MM.1S (cell line): ENCODE data around the gene DNAH6.
"Not testable (repeated sequence)": the region's sequence is repeated elsewhere in the genome, so short reads cannot be mapped to it uniquely, and the experiment has no call there.

Experiments
- DNase-seq: peaks from one replicate; pipeline ENCODE4 v3.0.0-alpha.2; 2015
- H2AFZ ChIP-seq: fragments of 300-600 bp; sonication (generic); 2 replicates; pipeline ENCODE4 v1.6.0; 2016; ENCODE audit warnings: antibody characterized with exemption, low read length
- H3F3A ChIP-seq: fragments of 300-600 bp; sonication (generic); 2 replicates; pipeline ENCODE4 v1.6.1; 2016; ENCODE audit warnings: mild to moderate bottlenecking, antibody characterized with exemption, low read length, moderate library complexity, mixed read lengths; ENCODE audit not compliant: insufficient read depth
- H3K27ac ChIP-seq: fragments of 300-600 bp; sonication (generic); 2 replicates; pipeline ENCODE4 v1.5.1; 2016; ENCODE audit warnings: mild to moderate bottlenecking, low read length
- H3K27me3 ChIP-seq: fragments of 300-600 bp; sonication (generic); replicated peaks from 2 replicates; pipeline ENCODE4 v1.6.0; 2016; ENCODE audit warnings: low read length; ENCODE audit not compliant: insufficient read depth
- H3K36me3 ChIP-seq: fragments of 300-600 bp; sonication (generic); replicated peaks from 2 replicates; pipeline ENCODE4 v1.6.1; 2016; ENCODE audit warnings: mild to moderate bottlenecking, low read length, mixed read lengths; ENCODE audit not compliant: insufficient read depth
- H3K4me1 ChIP-seq: fragments of 300-600 bp; sonication (generic); 2 replicates; pipeline ENCODE4 v1.6.1; 2016; ENCODE audit warnings: low read length, mixed read lengths
- H3K4me2 ChIP-seq: fragments of 300-600 bp; sonication (generic); 2 replicates; pipeline ENCODE4 v1.6.0; 2016; ENCODE audit warnings: low read depth, low read length
- H3K4me3 ChIP-seq: fragments of 300-600 bp; sonication (generic); 2 replicates; pipeline ENCODE4 v1.5.1; 2016; ENCODE audit warnings: low read length, mixed read lengths
- H3K79me2 ChIP-seq: fragments of 300-600 bp; sonication (generic); 2 replicates; pipeline ENCODE4 v1.6.1; 2016; ENCODE audit warnings: mixed run types, low read length, mixed read lengths
- H3K9ac ChIP-seq: fragments of 300-600 bp; sonication (generic); 2 replicates; pipeline ENCODE4 v1.6.1; 2016; ENCODE audit warnings: low read length, mixed read lengths
- H3K9me2 ChIP-seq: fragments of 300-600 bp; sonication (generic); replicated peaks from 2 replicates; pipeline ENCODE4 v1.6.1; 2016; ENCODE audit warnings: mild to moderate bottlenecking, low read length, mixed read lengths; ENCODE audit not compliant: insufficient read depth
- H3K9me3 ChIP-seq: fragments of 300-600 bp; sonication (generic); replicated peaks from 2 replicates; pipeline ENCODE4 v1.6.1; 2016; ENCODE audit warnings: mild to moderate bottlenecking, low read length, mixed read lengths; ENCODE audit not compliant: insufficient read depth
- H4K20me1 ChIP-seq: fragments of 300-600 bp; sonication (generic); 2 replicates; pipeline ENCODE4 v1.6.1; 2016; ENCODE audit warnings: mild to moderate bottlenecking, low read length, moderate library complexity, mixed read lengths; ENCODE audit not compliant: insufficient read depth
- EZH2 ChIP-seq: fragments of 300-600 bp; sonication (generic); optimal IDR thresholded peaks from 2 replicates; pipeline ENCODE3; 2017; ENCODE audit warnings: low read depth, mild to moderate bottlenecking, antibody characterized with exemption, low read length, mixed read lengths
- EZH2phosphoT487 ChIP-seq: fragments of 300-600 bp; sonication (generic); IDR thresholded peaks from 2 replicates; pipeline ENCODE4 v1.6.1; 2018; ENCODE audit warnings: antibody characterized with exemption, low read length
- TF ChIP-seq, protein P1 (sequence below): fragments of 300-600 bp; sonication (generic); IDR thresholded peaks from 2 replicates; pipeline ENCODE4 v1.5.1; 2016; ENCODE audit warnings: antibody characterized with exemption, low read length, mixed read lengths

The DNAH6 gene

DNA sequence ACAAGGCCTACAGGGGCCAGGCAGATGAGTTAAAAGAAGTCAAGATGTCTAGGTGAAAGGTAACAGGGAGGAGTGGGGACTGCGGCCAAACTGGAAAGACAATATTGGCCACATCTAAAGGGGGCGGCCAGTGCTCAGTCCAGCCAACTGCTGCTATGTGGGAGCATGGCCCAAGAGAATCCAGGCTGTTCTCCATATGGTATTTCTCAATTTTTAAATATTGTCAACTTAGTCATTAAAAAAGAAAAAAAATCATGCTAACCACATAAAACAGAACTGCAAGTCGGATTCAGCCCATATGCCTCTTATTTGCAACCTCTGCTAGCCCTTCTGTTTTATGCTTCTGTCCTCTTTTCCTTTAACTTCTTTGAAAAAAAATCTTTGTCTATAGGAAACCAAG, 349.8 kb downstream of the DNAH6 start:
- no peak overlapping the region for H3K4me2 ChIP-seq
- no peak overlapping the region for H3K4me3 ChIP-seq
- no peaks in the 10 kb centered on the region for H3K79me2 ChIP-seq

DNA sequence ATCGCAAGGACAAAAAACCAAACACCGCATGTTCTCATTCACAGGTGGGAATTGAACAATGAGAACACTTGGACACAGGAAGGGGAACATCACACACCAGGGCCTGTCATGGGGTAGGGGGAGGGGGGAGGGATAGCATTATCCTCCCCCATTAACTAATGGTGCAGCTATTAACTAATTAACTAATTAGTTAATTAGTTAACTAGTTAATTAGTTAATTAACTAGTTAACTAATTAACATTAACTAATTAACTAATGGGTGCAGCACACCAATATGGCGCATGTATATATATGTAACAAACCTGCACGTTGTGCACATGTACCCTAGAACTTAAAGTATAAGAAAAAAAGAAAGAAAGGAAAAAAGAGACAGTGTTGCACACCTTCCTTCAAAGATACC, 352.0 kb downstream of the DNAH6 start:
- not testable (repeated sequence) for H4K20me1 ChIP-seq, H2AFZ ChIP-seq, H3K4me1 ChIP-seq, H3K9me3 ChIP-seq, H3K27me3 ChIP-seq, H3K4me3 ChIP-seq, H3K27ac ChIP-seq, H3K9ac ChIP-seq, H3K9me2 ChIP-seq, H3F3A ChIP-seq, H3K4me2 ChIP-seq, H3K79me2 ChIP-seq, H3K36me3 ChIP-seq, DNase-seq

More for the DNA sequence above, 349.8 kb downstream of the DNAH6 start:
- DNase-seq, result no peak
- Histone ChIP-seq H3K9me3 (no peaks in the 10 kb centered on the region), H2AFZ (no peak overlapping the region), H3F3A (no peaks in the 10 kb centered on the region), H4K20me1 (no peaks in the 10 kb centered on the region), H3K27me3 (no peaks in the 10 kb centered on the region), H3K9ac (no peak overlapping the region), H3K4me1 (peaks cover 5% of the 10 kb centered on the region; the same call in 1 of the 2 replicates), H3K36me3 (no peaks in the 10 kb centered on the region), H3K27ac (no peak overlapping the region), H3K9me2 (no peaks in the 10 kb centered on the region)
- TF ChIP-seq EZH2phosphoT487 (no peak), EZH2 (no peak)
- TF ChIP-seq, protein P1, sequence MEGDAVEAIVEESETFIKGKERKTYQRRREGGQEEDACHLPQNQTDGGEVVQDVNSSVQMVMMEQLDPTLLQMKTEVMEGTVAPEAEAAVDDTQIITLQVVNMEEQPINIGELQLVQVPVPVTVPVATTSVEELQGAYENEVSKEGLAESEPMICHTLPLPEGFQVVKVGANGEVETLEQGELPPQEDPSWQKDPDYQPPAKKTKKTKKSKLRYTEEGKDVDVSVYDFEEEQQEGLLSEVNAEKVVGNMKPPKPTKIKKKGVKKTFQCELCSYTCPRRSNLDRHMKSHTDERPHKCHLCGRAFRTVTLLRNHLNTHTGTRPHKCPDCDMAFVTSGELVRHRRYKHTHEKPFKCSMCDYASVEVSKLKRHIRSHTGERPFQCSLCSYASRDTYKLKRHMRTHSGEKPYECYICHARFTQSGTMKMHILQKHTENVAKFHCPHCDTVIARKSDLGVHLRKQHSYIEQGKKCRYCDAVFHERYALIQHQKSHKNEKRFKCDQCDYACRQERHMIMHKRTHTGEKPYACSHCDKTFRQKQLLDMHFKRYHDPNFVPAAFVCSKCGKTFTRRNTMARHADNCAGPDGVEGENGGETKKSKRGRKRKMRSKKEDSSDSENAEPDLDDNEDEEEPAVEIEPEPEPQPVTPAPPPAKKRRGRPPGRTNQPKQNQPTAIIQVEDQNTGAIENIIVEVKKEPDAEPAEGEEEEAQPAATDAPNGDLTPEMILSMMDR, result no peak
